NCI-H2227 (cell line): ENCODE measurements around the gene CAMK1G.

Experiments
- DNase-seq: peaks from one replicate; lab custom pipeline; 2025; ENCODE audit not compliant: unreplicated experiment; lab: John Stamatoyannopoulos, UW

CAMK1G gene

DNA sequence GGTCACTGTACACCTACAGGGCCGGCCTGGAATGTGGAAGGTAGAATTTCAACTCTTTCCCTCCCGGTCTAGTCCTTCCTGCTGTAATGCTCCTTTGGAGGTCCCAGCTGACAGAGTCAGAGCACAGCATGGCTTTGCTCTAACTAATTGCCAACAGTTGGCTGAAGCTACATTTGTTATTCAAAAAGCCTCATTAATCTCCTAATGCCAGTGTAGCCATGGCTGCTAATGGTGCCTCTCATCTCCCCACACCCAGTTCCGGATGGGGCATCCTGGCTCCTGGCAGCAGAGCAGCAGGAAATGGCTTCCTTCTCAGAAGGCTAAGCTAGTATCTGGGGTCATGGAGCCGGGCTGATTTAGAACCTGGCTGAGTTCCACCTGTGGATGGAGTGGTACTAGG is 18.7 kb upstream of the CAMK1G start:
- DNase-seq, result no peak

DNA sequence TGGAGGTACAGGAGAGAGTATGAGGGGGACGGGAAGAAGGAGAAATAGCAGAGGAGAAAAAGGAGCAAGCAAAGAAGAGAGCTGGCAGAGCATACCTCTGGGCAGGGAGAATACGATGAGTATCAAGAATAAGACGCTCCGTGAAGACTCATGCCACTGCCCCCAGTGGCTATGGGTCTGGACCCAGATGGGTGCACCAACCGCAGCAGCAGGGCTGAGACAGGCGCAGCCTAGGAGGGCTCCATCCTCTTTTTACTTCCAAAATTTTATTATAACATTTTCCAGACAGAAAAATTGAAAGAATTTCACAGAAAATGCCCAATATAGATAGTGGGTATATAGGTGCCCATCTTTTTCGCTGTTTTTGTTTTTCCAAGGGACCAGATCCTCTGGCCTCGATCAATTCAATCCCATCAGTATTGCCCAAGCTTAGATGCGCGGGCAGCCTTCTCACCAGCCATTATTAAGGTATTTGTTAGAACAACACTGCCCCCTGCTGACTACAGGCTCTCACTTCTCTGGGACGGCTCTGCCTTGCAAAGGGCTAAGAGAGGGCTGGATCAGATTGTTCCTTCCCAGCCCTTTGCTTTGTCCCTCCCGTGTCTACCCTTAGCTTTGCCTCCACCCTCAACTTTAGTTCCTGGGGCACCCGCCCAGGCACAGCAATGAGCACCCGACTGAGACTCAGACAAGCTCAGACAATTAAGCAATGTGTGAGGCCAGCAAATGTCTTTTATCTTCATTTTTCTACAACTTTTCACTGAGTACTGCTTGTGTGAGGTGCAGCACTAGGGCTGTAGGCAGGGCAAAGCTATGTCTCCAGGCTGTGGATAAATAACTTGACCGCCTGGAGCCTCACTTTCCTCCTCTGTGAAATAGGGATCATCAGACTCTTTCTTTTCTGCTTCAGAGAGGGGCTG is 17.5 kb upstream of the CAMK1G start:
- DNase-seq, result peak; percentile 91

DNA sequence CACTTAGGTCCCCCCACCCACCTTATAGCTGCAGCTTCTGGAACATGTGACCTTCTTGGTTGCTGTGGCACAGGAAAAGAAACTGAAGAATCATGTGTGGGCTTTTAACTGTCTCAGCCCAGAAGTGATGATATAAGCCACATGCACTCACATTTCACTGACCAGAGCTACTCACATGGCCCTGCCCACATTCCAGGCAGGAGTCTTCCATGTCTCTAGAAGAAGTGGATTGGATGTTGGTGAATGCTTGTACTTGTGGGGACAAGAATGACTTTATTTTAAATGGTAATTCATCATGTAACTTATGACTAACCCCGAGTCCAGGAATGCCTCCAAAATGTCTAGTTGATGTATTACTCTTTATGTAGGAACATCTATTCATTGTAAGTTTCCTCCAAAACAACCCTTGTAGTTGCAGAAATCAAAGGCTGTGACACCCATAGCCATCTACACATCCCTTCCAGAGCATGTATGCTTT is 15.8 kb upstream of the CAMK1G start:
- no peak for DNase-seq

DNA sequence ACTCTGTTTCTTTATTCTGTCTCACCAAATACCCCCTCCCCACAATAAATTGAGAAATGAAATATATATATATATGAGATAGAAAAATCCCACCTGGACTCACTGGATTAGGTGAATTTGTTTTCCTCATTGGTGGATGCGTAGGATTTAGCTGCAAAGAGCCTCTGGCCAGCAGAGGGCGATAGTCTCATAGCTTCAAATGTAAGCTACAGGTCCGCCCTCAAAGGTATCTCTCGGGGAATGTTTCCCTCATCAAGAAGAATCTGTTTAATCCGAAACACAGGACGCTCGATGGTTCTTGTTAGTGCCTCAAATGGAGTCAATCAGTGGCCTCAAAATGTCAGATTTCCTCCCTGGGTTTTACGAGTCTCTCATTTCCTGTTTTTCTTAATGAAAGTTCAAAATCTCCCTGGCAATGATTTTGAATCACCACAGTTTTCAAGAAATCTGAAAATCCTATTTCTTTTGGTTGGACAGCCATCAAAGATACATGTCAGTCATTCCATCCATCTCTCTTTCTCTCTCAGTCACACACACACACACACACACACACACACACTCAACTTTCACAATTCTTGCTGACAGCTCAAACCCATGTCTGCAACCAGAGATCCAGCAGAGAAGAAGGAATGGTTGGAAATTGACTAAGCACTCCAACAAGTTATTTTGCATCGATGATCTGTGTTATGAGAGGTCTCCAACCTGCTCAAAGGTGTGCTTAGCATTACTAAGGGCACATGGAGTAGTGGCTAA is 13.9 kb upstream of the CAMK1G start:
- peak; percentile 88 for DNase-seq

DNA sequence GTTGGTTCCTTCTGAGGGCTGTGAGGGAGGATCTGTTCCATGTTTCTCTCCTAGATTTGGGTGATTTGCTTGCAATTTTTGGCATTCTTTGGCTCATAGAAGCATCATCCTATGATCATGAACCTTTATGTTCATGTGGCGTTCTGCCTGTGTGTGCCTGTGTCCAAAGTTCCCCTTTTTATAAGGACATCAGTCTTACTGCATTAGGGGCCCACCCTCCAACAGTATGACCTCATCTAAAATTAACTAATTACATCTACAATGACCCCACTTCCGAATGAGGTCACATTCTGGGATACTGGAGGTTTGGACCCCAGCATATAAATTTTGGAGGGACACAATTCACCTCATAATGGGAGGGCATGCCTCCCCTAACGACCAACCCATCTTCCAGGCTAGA is 12.8 kb upstream of the CAMK1G start:
- no peak for DNase-seq

DNA sequence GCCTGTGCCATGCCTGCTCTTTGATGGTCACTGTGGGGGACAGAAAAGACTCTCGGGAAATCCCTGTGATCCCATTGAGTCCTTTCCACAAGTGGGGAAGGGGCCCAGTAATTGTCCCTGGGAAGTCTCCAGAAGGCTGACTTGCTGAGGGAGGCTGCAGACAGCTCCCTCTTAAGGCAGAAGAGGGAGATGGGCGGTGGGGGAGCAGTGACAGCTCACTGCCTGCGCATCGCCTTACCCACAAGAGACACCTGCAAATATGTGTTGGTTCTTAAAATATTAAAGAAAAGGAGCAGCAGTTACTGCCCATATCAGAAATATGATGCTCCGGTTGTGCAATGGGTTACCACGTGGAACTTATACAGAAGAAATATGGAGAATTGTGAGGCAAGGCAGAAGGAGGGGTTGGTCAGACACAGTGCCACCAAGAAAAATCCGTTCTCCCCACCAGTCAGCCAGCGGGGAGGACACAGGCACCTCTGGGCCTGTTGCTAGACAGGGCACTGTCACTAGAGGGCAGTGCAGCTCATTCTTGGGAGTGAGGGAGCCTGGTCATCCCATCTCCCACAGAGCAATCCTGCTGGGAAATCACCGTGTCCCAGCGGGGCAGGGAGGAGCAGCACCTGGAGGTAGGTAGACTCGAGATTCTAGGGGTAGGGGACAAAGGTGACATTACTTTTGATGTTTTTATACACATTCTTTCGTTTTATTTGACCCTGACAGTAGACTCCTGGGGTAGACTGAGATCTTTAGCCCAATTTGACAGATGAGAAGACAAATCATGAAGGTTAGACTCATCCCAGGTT is 6.9 kb upstream of the CAMK1G start:
- peak; percentile 86 for DNase-seq

DNA sequence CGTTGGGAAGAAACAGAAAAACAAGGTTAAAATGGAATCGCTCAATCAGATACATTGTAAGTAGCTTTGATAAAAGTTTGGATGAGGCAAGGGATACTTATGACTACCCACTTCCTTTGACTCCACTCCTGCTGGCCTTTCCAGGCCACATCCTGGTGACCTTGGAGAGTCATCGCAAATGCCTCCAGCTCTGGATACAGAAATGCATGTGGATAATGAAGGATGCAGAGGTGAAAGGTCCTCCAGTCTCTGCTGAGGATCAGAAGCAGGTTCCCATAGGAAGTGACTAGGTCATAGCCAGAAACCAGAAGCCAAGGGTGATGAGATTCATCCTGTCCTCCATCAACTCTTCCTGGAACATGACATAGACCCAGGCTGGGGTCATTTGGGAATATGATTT is 6.2 kb upstream of the CAMK1G start:
- no peak for DNase-seq

DNA sequence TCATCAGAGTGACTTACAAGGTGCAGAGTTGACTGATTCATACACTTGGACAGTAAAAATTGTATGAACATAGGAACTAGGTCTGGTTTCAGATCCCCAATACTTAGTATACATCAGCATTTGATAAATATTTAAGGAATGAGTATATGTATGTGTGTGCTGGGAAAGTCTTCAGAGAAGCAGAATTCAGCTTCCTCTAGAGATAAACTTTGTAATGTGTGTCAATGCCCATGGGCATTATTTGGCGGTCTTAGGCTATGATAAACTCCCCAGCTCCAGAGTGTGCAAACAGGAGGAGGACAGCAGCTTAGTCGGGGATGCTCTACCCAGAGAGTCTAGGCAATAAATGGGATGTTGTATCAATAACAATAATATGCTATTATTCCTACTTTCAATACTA is 2.9 kb upstream of the CAMK1G start:
- no peak for DNase-seq

DNA sequence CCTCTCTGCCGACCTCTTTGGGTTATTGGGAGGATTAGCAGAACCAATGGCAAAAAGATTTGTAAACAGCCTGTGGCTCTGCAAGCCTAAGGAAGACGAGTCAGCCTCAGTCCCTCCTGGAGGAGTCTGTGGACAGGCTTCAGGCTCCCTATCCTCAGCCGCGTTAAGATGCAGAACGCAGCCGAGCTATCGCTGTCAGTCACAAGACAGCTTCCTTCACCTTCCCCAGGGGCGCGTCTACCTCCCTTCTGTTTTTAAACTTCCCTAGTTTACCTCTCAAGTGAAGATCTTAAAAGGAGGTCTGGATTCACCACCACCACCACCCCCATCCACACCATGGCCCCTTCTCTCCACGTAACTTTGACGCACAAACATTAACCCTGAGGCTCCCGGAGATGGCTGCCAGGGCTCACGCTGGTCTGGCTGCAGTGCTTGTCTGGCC is 738 bp downstream of the CAMK1G start:
- DNase-seq, result peak; percentile 50

DNA sequence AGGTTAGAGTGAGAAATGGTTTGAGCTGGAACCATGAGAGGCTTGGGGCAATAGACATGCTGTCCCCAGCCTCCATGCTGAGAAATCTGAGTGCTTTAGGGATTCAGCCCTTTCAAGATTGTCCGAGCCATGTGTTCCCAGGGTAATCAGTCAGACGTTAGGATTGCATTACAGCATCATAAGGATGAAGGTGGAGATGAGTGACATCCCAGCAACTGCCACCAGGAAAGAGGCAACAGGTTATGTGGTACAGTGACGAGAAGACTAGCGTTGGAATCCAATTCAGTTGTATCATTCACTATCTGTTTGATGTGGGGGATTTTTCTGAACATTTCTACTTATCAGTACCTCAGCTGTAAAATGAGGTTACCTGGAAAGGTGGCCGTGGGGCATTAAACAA is 1.7 kb downstream of the CAMK1G start:
- no peak for DNase-seq

DNA sequence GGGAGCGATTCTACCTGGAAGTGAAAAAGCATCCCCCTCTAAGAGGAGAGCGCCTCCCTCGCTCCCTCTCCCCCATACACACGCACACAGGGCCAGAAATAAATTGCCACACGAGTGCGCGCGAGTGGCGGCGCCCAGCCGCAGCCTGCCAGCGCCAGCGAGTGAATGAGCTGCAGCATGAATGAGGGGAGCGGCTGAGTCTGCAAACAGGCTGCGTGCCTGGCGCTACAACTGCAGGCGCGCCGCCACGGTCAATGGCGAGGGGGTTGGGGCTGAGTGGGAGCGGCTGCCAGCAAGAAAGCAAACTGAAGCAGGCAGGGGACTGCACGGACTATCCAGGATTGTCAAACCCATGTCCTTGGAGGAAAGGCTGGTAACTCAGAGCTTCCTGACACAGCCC is 2.2 kb downstream of the CAMK1G start:
- peak; percentile 78 for DNase-seq

DNA sequence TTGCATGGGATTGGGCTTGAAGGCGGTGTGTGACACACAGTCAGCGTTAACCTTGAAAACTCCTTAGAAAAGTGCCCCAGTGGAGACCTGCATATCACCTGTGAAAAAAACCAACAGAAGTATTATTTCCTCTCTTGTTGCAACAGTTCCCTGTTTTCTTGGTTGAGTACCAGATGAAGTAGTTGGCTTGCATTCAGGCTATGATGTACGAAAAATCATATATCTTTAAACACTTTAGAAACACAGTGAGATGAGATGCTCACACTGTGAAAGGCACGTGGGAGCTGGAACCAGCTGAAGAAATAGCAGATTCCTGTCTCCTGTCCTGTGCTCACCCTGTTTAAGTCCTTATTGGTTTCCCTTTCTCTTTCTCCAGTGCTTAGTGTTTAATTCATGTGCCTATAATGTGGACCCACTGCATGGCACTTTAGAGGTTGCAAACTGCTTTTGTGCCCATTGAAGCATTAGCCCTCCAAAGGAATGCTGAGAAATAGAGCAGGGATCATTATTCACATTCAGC is 2.8 kb downstream of the CAMK1G start:
- no peak for DNase-seq

DNA sequence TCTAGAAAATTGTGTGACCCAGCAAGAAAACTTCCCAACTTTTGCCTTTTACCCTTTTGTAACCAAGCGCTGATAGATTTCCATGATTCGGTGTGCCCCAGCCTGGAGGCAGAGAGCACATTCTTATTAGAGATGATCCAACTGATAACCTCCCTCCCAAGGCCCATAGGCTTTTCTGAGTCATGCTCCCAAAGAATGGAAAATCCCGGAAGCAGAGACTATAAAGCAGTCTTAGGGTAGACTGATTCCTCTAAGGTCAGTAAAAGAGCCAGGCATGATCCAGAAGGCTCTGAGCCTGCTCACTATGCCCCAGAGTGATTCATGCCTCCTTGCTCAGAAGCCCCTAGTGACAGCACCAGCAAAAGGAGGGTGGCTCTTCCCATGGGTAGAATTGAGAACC is 4.3 kb downstream of the CAMK1G start:
- no peak for DNase-seq

DNA sequence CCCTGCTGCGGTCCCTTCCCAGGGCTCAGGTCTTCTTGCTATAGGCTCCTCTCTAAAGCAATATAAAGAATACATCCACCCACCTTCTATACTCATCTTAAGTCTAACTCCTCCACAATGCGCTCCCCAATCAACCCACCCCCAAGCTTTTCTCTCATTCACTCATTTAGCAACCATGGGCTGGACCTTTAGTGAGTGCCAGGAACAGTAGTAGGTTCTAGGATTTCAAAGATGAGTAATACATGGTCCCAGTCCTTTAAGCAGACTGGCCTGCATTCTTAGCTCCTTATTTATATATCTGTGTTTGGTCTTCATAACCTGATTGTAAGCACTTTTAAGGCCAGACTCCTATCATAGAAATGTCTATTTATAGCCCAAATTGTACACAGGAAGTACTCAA is 5.9 kb downstream of the CAMK1G start:
- no peak for DNase-seq

DNA sequence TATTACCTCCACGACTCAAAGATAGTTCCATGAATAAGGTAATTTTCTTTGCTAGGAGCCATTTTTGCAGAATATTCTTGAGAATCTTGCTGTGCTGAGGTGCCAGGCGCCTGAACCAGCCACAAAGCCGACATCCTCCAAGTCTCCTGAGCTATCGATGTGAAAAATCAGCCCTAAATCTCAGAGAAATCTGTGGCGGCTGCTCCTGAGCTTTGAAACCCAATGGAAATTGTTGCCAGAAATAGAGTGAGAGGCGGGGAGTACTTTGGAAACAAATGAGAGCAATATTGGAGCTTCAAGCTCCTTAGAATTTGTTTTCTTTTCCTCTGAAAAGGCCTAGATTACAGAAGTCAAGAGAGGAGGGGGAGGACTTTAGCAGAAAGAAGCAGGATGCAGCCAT is 6.3 kb downstream of the CAMK1G start:
- no peak for DNase-seq

DNA sequence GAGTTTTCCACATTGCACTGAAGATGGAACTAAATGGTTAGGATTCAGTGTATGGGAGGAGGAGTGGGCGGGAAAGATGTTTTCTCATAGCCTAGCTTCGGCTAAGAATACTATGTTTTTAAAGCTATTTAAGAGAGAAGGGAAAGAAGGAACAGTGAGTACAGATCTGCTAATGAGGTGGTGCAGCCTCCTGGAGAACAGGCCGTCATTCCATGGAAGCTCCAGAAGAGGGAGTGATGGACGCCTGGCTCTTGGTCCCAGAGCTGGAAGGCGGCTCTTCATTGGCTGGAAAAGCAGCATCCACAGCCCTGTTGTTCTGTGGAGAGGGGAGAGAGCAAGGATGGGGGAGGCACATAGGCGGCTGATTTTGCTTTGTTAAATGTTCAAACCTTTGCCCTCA is 6.9 kb downstream of the CAMK1G start:
- peak; percentile 69 for DNase-seq

DNA sequence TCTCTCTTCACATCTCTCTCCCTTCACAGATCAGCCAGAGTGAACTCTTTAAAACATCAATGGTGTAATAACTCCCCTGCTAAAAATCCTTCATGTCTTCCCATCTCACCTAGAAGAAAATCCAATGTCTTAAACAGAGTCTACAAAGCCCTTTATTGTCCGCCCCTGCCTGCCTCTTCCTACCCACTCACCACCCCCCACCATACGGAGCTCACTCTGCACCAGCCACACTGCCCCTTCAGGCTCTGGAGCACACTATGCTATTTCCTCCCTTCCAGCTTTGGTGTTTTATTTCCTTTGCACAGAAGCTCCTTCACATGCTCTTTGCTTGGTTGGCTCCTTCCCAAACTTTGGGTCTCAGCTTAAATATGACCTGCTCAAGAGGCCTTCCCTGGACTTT is 10.2 kb downstream of the CAMK1G start:
- DNase-seq, result no peak

DNA sequence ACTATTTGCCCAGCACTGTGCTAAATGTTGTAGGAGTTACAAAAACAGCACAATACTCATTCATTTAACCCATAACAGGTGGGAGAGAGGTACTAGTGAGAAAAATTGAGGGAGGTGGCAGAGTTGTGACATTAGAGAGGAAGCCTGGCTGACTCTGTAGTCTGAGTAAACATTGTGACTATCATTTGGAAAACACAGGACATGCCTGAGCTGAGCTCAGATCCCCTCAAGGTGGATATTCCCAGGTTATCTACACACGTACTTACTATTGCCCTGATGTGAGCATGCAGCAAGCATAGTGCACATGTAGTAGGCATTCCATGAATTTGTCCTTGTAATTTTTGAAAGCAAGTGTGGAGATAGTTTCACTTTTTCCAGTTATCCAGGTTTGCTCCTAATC is 10.9 kb downstream of the CAMK1G start:
- no peak for DNase-seq

DNA sequence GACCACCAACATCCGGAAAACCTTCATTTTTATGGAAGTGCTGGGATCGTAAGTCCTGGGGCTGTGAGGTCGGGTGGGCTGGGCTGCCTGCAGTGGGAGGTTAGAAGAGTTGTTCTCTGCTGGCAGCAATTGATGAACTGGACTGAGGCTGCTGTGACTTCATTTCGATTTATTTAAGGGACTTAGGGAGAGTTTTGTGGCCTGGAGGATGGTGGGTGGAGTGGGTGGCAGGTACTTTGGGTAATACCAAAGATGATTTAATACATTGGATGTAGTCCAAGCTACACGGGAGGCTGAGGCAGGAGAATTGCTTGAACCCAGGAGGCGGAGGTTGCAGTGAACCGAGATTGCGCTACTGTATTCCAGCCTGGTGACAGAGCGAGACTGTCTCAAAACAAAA is 11.5 kb downstream of the CAMK1G start:
- no peak for DNase-seq

DNA sequence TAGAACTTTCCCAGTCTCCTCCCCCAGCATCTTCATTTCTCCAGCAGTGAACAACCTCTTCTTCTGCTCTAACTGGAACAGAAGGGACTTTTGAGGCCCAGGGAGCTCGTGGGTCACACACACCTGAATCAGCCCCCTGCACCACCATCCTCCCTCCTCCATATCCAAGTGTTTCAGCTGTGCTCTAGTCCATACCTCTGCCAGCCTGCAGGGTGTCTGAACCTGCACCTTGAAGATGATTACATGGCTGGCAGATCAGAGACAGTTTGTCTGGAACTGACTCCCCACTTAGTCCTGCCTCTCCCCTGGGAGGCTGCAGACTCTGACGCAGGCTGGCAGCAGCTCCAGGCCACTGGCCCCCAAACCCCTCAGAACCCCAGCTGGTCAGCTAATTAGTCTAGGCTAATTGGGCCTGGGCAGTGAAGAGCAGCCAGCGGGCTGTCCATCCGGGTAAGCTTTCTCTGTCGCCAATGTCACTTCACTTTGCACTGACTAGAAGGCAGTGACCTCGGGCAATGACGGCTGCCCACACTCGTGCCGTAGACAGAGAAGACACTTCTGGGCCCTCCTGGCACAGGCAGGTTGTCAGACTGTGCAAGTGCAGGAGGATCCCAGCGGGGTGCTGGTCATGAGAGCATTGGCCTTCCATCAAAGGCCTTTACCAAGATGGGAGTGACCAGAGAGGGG is 12.2 kb downstream of the CAMK1G start:
- no peak for DNase-seq

DNA sequence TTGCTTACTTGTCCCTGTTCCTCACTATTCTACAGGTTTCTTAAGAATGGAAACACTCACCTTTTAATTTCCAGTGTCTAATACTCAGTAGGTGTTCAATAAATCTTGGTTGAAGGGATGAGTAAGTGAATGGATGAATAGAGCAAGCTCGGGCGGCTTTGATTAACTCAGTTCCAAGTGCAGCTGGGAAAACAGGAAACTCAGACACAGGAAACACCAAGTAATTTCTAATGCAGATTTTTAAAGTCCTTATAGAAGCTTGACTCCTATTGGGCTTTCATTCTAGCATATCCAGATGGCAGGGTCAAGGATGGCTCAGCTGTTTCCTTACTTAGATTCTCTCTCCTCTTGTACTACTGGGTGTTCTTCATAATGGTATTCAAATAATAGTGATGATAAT is 14.0 kb downstream of the CAMK1G start:
- no peak for DNase-seq
